IMR-90 (cell line): ENCODE data around the gene MYO9A. TPM values are rescaled to one million over a fixed set of nuclear protein-coding genes. Genes with fewer than 3 reads are reported as not detected.
A peak's percentile ranks its signal among the peaks of the same experiment; 100 is the strongest.

Source experiments
- ATAC-seq: fragments of 200-7000 bp; cut with Tn5 transposase; 2 replicates; pipeline ENCODE4 v1.9.1; 2020; ENCODE audit warnings: low read depth, mild to moderate bottlenecking, moderate library complexity
- BruUV-seq: library from RNA; stranded (reverse); fragments of 400-500 nt; replicated peaks from 2 replicates; lab custom pipeline; 2021; lab: Mats Ljungman, UMichigan
- CTCF ChIA-PET: fragments of 300-600 bp; formaldehyde crosslinking; extraction: SDS; loops from one replicate; lab custom pipeline; 2021; ENCODE audit warnings: antibody characterized with exemption; lab: Yijun Ruan, JAX
- POLR2A ChIA-PET: fragments of 300-600 bp; sonication (Branson Sonifier 250); formaldehyde crosslinking; loops from one replicate; lab custom pipeline; 2022; ENCODE audit warnings: antibody characterized with exemption; ENCODE audit not compliant: unreplicated experiment; lab: Charles Lee
- DNase-seq: peaks from one replicate; pipeline ENCODE4 v3.0.0; 2013
- H2AFZ ChIP-seq: replicated peaks from 2 replicates; pipeline ENCODE3; 2013; ENCODE audit warnings: low read length, mild to moderate bottlenecking; ENCODE audit not compliant: poor library complexity
- H2AK5ac ChIP-seq: 2 replicates; pipeline ENCODE4 v1.6.1; 2013; ENCODE audit warnings: low read depth, low read length, inconsistent platforms
- H2AK9ac ChIP-seq: replicated peaks from 2 replicates; pipeline ENCODE3; 2013; ENCODE audit warnings: mild to moderate bottlenecking, low read depth, low read length, moderate library complexity; ENCODE audit not compliant: poor library complexity
- H2BK120ac ChIP-seq: 2 replicates; pipeline ENCODE4 v1.6.1; 2013; ENCODE audit warnings: low read depth, low read length, inconsistent platforms
- H2BK15ac ChIP-seq: 3 replicates; pipeline ENCODE4 v1.6.1; 2013; ENCODE audit warnings: low read depth, low read length, inconsistent platforms
- H2BK20ac ChIP-seq: 2 replicates; pipeline ENCODE4 v1.6.1; 2013; ENCODE audit warnings: low read depth, mild to moderate bottlenecking, inconsistent platforms, low read length, moderate library complexity
- H2BK5ac ChIP-seq: 2 replicates; pipeline ENCODE4 v1.6.1; 2013; ENCODE audit warnings: mild to moderate bottlenecking, low read depth, low read length, inconsistent platforms; ENCODE audit not compliant: poor library complexity, severe bottlenecking
- H3K14ac ChIP-seq: replicated peaks from 2 replicates; pipeline ENCODE4 v1.6.1; 2013; ENCODE audit warnings: low read depth, low read length, inconsistent platforms
- H3K18ac ChIP-seq: 2 replicates; pipeline ENCODE4 v1.6.1; 2013; ENCODE audit warnings: low read depth, low read length, control low read depth
- H3K23ac ChIP-seq: 2 replicates; pipeline ENCODE4 v1.6.1; 2013; ENCODE audit warnings: low read depth, low read length, inconsistent platforms
- H3K27ac ChIP-seq: 2 replicates; pipeline ENCODE4 v1.5.1; 2013; ENCODE audit warnings: mild to moderate bottlenecking, control low read depth, low read length; ENCODE audit not compliant: insufficient read depth
- H3K27me3 ChIP-seq: 2 replicates; pipeline ENCODE4 v1.6.1; 2013; ENCODE audit warnings: low read length; ENCODE audit not compliant: control insufficient read depth, insufficient read depth
- H3K36me3 ChIP-seq: 2 replicates; pipeline ENCODE4 v1.6.1; 2013; ENCODE audit warnings: low read length, mixed read lengths; ENCODE audit not compliant: control insufficient read depth, insufficient read depth
- H3K4ac ChIP-seq: 2 replicates; pipeline ENCODE4 v1.6.1; 2013; ENCODE audit warnings: low read depth, low read length, inconsistent platforms
- H3K4me1 ChIP-seq: 2 replicates; pipeline ENCODE4 v1.6.1; 2013; ENCODE audit warnings: low read length, mixed read lengths; ENCODE audit not compliant: control insufficient read depth, insufficient read depth
- H3K4me2 ChIP-seq: 2 replicates; pipeline ENCODE4 v1.6.1; 2013; ENCODE audit warnings: low read depth, mild to moderate bottlenecking, control low read depth, low read length, moderate library complexity
- H3K4me3 ChIP-seq: 2 replicates; pipeline ENCODE4 v1.5.1; 2013; ENCODE audit warnings: low read depth, mild to moderate bottlenecking, control low read depth, low read length, moderate library complexity; ENCODE audit not compliant: insufficient read depth
- H3K56ac ChIP-seq: 2 replicates; pipeline ENCODE4 v1.6.1; 2013; ENCODE audit warnings: low read length, inconsistent platforms; ENCODE audit not compliant: insufficient read depth; ENCODE audit errors: extremely low read depth
- H3K79me1 ChIP-seq, 2 experiments: 2 replicates each; pipeline ENCODE4 v1.6.1; 2013; ENCODE audit warnings: low read length in 2 of 2, inconsistent platforms in 1 of 2, low read depth in 1 of 2
- H3K9ac ChIP-seq: 2 replicates; pipeline ENCODE4 v1.6.1; 2013; ENCODE audit warnings: low read depth, low read length, control low read depth
- H3K9me1 ChIP-seq: 2 replicates; pipeline ENCODE4 v1.6.1; 2013; ENCODE audit warnings: low read length, inconsistent platforms; ENCODE audit not compliant: insufficient read depth
- H3K9me3 ChIP-seq: 2 replicates; pipeline ENCODE4 v1.6.1; 2013; ENCODE audit warnings: low read length; ENCODE audit not compliant: control insufficient read depth, insufficient read depth
- H4K20me1 ChIP-seq: 2 replicates; pipeline ENCODE4 v1.6.1; 2013; ENCODE audit warnings: low read length, inconsistent platforms; ENCODE audit not compliant: insufficient read depth
- H4K5ac ChIP-seq: 2 replicates; pipeline ENCODE4 v1.6.1; 2013; ENCODE audit warnings: mild to moderate bottlenecking, low read depth, low read length, control low read depth
- H4K8ac ChIP-seq, 2 experiments: 2 replicates each; pipeline ENCODE4 v1.6.1; 2013; ENCODE audit warnings: low read depth in 2 of 2, low read length in 2 of 2, control low read depth in 1 of 2, inconsistent platforms in 1 of 2
- H4K91ac ChIP-seq: 2 replicates; pipeline ENCODE4 v1.6.1; 2013; ENCODE audit warnings: low read depth, low read length, inconsistent platforms; ENCODE audit not compliant: insufficient read depth
- BHLHE40 ChIP-seq: fragments of 150-350 bp; IDR thresholded peaks from 2 replicates; pipeline ENCODE4 v1.6.1; 2016; ENCODE audit warnings: mild to moderate bottlenecking, low read depth, low read length
- CEBPB ChIP-seq: IDR thresholded peaks from 2 replicates; pipeline ENCODE4 v1.6.1; 2012; ENCODE audit warnings: low read depth, low read length, improper control_type of control experiment
- CHD1 ChIP-seq: IDR thresholded peaks from 2 replicates; pipeline ENCODE4 v1.6.1; 2012; ENCODE audit warnings: low read depth, low read length, improper control_type of control experiment
- CTCF ChIP-seq: conservative IDR thresholded peaks from 2 replicates; pipeline ENCODE4 v1.5.1; 2012; ENCODE audit warnings: mild to moderate bottlenecking, low read depth, low read length, improper control_type of control experiment
- ELK1 ChIP-seq: fragments of 150-350 bp; IDR thresholded peaks from 2 replicates; pipeline ENCODE4 v1.6.1; 2016; ENCODE audit warnings: low read depth, mild to moderate bottlenecking, low read length, moderate library complexity, borderline replicate concordance
- FOS ChIP-seq: fragments of 150-350 bp; IDR thresholded peaks from 2 replicates; pipeline ENCODE4 v1.6.1; 2016; ENCODE audit warnings: low read depth, low read length
- MAFK ChIP-seq: IDR thresholded peaks from 2 replicates; pipeline ENCODE4 v1.6.1; 2012; ENCODE audit warnings: low read depth, low read length, improper control_type of control experiment
- MXI1 ChIP-seq: IDR thresholded peaks from 2 replicates; pipeline ENCODE4 v1.6.1; 2012; ENCODE audit warnings: low read depth, mild to moderate bottlenecking, low read length, moderate library complexity, borderline replicate concordance
- NFE2L2 ChIP-seq: fragments of 150-350 bp; IDR thresholded peaks from 2 replicates; pipeline ENCODE4 v1.6.1; 2016; ENCODE audit warnings: low read depth, mild to moderate bottlenecking, low read length
- POLR2A ChIP-seq: IDR thresholded peaks from 2 replicates; pipeline ENCODE4 v1.6.1; 2012; ENCODE audit warnings: mild to moderate bottlenecking, low read depth, low read length
- RAD21 ChIP-seq: IDR thresholded peaks from 2 replicates; pipeline ENCODE4 v1.6.1; 2012; ENCODE audit warnings: low read length, improper control_type of control experiment
- RCOR1 ChIP-seq: IDR thresholded peaks from 2 replicates; pipeline ENCODE4 v1.6.1; 2012; ENCODE audit warnings: mild to moderate bottlenecking, low read length, improper control_type of control experiment; ENCODE audit not compliant: insufficient replicate concordance
- SMC3 ChIP-seq: fragments of 150-350 bp; IDR thresholded peaks from 2 replicates; pipeline ENCODE4 v1.6.1; 2016; ENCODE audit warnings: low read depth, mild to moderate bottlenecking, antibody characterized with exemption, low read length, moderate library complexity
- USF2 ChIP-seq: fragments of 150-350 bp; IDR thresholded peaks from 2 replicates; pipeline ENCODE4 v1.6.1; 2017; ENCODE audit warnings: mild to moderate bottlenecking, antibody characterized with exemption, low read length, low read depth
- WGBS, 2 experiments: methylation state at CpG; one replicate each; pipeline versions ENCODE4 v1.1.5 to v1.1.7; 2013; ENCODE audit warnings: missing lambda C conversion rate in 2 of 2; ENCODE audit not compliant: insufficient read length in 1 of 2; ENCODE audit errors: extremely low coverage in 2 of 2; 5-methylcytosine and 5-hydroxymethylcytosine counted together
- dilution Hi-C: fragments of 300-500 bp; cut with HindIII; formaldehyde crosslinking; loops from one replicate; pipeline ENCODE4 v1.14.3; 2018; ENCODE audit warnings: low sequenced_read_pairs; ENCODE audit not compliant: unreplicated experiment
- in situ Hi-C: fragments of 300-500 bp; cut with MboI; formaldehyde crosslinking; loops from 3 replicates; pipeline ENCODE4 v1.14.3; 2019; ENCODE audit warnings: low sequenced_read_pairs, inconsistent platforms, mixed read lengths
- intact Hi-C: fragments of 100-400 bp; cut with micrococcal nuclease; formaldehyde crosslinking; loops from 2 replicates; pipeline ENCODE4 v1.10.0; 2022
- polyA plus RNA-seq, 3 experiments: library from polyadenylated mRNA; depleted of rRNA; stranded (reverse); fragments of >200 nt; gene quantifications; 2 replicates each; pipeline ENCODE4 v1.2.3, GENCODE V29; 2012; ENCODE audit warnings: low replicate concordance in 1 of 3
- total RNA-seq: library from RNA; depleted of rRNA; stranded (reverse); fragments of >200 nt; gene quantifications from 2 replicates; pipeline ENCODE4 v1.2.3, GENCODE V29; 2012

MYO9A gene
- total and polyA plus RNA-seq, 2 of the 4 experiments (the other 2 are of a cell fraction), result 6.0 to 49.5 TPM

- DNase-seq, result no peak
- TF ChIP-seq MXI1, result no peak
- no peak for TF ChIP-seq BHLHE40
- TF ChIP-seq RCOR1, result no peak
- no peak for TF ChIP-seq CEBPB
- no peak for TF ChIP-seq CTCF
- no peak for TF ChIP-seq RAD21
- TF ChIP-seq ELK1, result no peak
- no peak for TF ChIP-seq FOS
- TF ChIP-seq CHD1, result no peak
- TF ChIP-seq POLR2A, result no peak
- TF ChIP-seq MAFK, result no peak
- TF ChIP-seq NFE2L2, result no peak
- no peak for TF ChIP-seq USF2
- no peak for TF ChIP-seq SMC3
Observed at GRCh38 chr15:71804695-71805470, 313.1 kb downstream of the MYO9A start.

More at GRCh38 chr15:71804695-71805470, 313.1 kb downstream of the MYO9A start:
- intact Hi-C loops, result loop anchor here (10.0 kb wide), 1 partner anchor 910 kb away; the partner anchor contains the start of genes LRRC49 and THAP10
- dilution Hi-C loops, result no loop called here
- no peaks in the 10 kb centered on the region for H3K27me3 ChIP-seq
- H4K8ac ChIP-seq, result no peak overlapping the region
- no TSS peak for BruUV-seq
- no peak overlapping the region for H3K27ac ChIP-seq
- H3K79me1 ChIP-seq, result no peaks in the 10 kb centered on the region
- no peak overlapping the region for H3K23ac ChIP-seq
- no peak overlapping the region for H2AK5ac ChIP-seq
- H3K18ac ChIP-seq, result no peak overlapping the region
- in situ Hi-C loops, result loop anchor here (5.0 to 10.0 kb wide), 3 partner anchors 358 to 830 kb away; no protein-coding TSS in a partner anchor
- no peak overlapping the region for H2BK15ac ChIP-seq
- POLR2A ChIA-PET, result interaction anchor here (0.6 kb wide), 1 partner anchor 351 kb away, joined by 7 read pairs; no protein-coding TSS in a partner anchor
- H3K9me1 ChIP-seq, result peaks cover 9% of the 10 kb centered on the region; the same call in 1 of the 2 replicates
- no peak overlapping the region for H2BK20ac ChIP-seq
- ATAC-seq, result no peak
- peaks cover 19% of the 10 kb centered on the region for H3K4me1 ChIP-seq
- no peak overlapping the region for H4K5ac ChIP-seq
- WGBS, 2 experiments, result 69% methylated on average over 2 of the region's 6 CpGs; no CpG with 5 or more reads in 1 of the 2 experiments
- H3K4me3 ChIP-seq, result no peak overlapping the region
- H3K9ac ChIP-seq, result no peak overlapping the region
- H2AK9ac ChIP-seq, result no peak overlapping the region
- no peaks in the 10 kb centered on the region for H3K9me3 ChIP-seq
- H3K14ac ChIP-seq, result no peak overlapping the region
- H3K4ac ChIP-seq, result no peak overlapping the region
- H2BK5ac ChIP-seq, result no peak overlapping the region
- peak overlapping the region; percentile 18 for H2AFZ ChIP-seq
- H3K56ac ChIP-seq, result no peak overlapping the region
- no peaks in the 10 kb centered on the region for H3K36me3 ChIP-seq
- no peak overlapping the region for H2BK120ac ChIP-seq
- H4K91ac ChIP-seq, result no peak overlapping the region
- no peak overlapping the region for H3K4me2 ChIP-seq
- H4K20me1 ChIP-seq, result no peaks in the 10 kb centered on the region
- CTCF ChIA-PET, result interaction anchor here (0.6 kb wide), 1 partner anchor 52 kb away, joined by 5 read pairs; no protein-coding TSS in a partner anchor
